RKO (cell line): ENCODE results near the gene GUSB.

ENCODE experiments used
- DNase-seq: peaks from one replicate; pipeline ENCODE4 v3.0.0-alpha.2; 2016; ENCODE audit warnings: low spot score

Gene GUSB

DNA sequence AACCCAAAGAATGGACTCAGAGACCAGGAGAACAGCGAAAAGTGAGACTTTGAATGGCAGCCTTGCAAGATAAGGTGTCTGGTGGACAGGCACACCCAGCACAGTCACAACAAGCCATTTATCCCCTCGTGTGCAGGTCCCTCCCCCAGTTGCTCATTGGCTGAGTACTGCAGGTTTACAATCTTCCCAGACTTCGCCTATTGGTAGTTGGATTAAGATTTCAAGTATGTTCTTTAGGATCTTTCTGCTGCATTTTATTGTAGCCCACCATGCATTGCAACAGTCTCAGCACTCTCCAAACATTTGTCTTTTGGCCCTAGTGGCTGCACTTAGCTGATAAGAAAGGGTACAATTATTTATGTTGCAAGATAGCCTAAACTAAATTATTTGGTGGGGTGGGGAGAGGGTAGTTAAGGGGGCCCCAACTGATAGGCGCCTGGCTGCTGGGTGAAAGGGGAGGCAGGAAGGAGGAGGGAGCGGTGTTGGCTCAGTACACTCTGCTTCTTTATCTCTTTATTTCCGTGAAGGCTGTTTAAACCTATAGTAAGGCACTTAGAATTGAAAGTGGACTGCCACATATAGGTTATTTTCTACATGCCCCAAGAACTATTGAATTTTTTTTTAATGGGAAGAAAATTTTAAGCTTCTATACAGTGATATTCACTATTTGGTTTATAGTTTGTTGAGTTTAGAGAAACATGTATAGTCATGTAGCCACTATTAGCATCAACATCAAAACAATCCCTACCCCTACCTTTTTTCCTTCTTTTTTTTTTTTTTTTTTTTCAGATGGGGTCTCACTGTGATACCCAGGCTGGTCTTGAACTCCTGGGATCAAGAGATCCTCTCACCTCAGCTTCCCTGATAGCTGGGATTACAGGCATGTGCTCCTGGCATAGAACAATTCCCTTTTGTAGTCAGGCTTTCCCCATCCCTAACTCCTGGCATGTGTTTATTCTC is 54.2 kb downstream of the GUSB start:
- no peak for DNase-seq

DNA sequence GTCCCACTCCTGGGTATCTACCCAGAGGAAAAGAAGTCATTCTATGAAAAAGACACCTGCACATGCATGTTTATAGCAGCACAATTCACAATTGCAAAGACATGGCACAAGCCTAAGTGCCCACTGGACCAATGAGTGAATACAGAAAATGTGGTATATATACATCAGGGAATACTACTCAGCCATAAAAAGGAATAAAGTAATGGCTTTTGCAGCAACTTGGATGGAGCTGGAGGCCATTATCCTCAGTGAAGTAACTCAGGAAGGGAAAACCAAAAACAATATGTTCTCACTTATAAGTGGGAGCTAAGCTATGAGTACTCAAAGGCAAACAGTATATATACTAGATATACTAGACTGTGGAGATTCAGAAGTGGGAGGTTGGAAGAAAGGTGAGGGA is 55.4 kb downstream of the GUSB start:
- DNase-seq: no peak

DNA sequence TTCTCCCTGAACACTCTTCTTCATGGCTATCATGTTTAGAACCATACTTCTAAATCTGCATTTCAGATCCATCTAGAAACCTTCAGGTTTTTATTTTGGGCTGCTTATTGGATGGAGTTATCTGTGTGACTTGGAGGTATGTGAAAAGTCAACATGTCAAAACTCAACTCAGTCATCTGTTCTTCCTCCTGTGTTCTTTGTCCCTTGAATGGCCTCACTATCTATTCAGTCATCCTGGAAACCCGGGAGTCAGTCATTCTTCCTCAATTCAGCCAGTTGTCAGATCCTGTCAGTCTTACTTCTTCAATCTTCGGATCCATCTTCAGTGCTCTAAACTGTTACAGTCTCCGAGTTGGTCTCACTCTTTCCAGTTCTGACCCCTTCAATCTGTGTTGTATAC is 57.0 kb downstream of the GUSB start:
- no peak for DNase-seq

DNA sequence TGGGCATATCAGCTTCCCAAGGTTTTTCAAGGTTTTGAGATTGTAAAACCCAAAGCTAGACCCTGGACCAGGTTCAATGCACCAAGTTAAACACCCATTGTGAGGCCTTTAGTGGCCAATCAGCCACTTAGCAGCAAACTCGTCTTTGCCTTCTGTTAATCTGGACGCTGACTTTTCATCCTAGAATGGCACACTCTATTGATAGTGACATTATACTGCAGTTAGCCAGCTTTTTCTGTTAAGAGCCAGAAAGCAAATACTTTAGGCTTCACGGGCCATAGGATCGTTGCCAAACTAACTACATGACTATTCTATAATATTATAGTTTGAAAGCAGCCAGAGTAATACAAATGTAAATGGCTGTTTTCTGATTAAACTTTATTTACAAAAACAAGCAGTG is 57.8 kb downstream of the GUSB start:
- DNase-seq: no peak

DNA sequence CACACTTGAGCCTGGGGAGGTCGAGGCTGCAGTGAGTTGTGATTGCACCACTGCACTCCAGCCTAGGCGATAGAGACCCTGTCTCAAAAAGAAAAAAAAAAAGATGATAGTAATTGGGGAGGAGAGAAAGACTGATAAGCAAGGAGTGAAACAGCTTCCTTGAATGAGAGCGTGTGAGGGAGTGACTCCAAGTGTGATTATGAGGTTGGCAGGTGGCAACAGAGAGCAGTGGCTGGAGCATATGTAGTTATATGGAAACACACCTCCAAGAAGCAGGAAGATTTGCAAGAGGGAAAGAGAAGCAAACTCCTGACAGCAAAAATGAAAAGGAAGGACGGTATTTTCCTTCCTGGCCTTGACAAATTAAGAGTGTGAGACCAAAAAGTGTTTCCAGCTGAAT is 58.7 kb downstream of the GUSB start:
- DNase-seq: no peak

DNA sequence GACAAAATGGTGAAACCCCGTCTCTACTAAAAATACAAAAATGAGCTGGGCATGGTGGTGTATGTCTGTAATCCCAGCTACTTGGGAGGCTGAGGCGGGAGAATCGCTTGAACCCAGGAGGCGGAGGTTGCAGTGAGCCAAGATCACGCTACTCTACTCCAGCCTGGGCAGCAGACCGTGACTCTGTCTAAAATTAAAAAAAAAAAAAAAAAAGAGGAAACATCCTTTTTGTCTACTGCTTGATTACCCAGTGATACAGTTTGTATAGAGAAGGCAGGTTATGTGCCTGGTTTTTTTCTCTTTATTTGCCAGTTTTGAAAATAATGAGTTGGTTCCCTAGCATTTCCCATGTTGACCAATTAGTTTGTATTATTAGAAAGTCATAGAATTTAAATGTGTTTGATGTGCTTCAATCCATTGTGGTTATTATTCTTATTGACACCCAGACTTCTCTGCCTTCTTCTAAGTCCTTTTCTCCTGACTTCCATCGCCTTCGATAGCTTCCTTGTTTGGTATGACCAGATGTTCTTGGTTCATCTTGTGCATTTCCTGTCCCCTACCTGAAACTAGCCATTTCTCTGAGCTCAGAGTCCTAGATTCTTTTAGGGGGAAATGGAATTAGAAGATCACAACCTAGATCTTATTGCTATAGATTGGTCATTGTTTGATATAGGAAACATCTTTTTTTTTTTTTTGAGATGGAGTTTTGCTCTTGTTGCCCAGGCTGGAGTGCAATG is 65.9 kb downstream of the GUSB start:
- DNase-seq: no peak

DNA sequence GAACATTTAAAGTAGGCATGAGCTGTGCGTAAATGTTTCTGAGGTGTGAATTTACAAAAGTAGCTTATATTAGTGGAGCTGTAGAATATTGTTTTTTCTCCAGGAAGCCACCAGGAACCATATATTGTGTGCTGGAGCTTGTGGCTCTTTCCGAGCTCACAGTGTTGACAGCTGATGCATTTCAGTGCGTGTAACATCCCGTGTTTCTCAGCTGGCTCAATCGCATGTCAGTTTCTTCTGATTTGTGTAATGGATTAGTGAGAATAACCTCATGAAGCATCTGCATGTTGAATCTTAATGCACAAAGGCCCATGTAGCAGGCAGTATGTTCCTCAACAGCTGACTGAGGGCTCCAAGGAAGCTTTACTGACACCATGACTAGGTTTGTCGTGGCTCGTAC is 69.8 kb downstream of the GUSB start:
- DNase-seq: no peak
